ENCODE measurements around the gene CCNL2.

- TF ChIP-seq CTCF (conservative IDR thresholded peaks at IDR 0.05; ENCODE audit: low read depth, low read length) (no peak), EZH2 (IDR thresholded peaks at IDR 0.05; ENCODE audit: borderline replicate concordance, low read depth, low read length, poor library complexity, severe bottlenecking) (no peak)
Observed at GRCh38 chr1:1341549-1342021, 57.5 kb downstream of the CCNL2 start.
